GM21723 (cell line): ENCODE measurements around the gene PTGER1.

Experiments
- ATAC-seq: cut with Tn5 transposase; IDR thresholded peaks from one replicate; pipeline ENCODE4 v1.9.1; 2021; ENCODE audit warnings: mild to moderate bottlenecking, moderate library complexity; ENCODE audit not compliant: unreplicated experiment

PTGER1 gene

DNA sequence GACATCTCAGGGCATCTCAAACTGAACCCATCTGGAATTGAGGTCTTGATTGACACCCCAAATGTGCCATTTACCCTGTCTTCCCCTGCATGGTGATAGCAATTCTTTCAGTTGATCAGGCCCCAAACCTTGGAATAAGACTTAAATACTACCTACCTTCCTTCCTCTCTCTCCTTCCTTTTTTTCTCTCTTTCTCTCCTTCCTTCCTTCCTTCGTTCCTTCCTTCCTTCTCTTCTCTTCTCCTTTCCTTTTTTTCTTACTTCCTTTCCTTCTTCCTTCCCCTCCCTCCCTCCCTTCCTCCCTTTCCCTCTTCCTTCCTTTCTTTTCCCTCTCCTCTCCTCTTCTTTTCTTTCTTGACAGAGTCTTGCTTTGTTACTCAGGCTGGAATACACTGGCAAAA, 28.1 kb upstream of the PTGER1 start:
- no peak for ATAC-seq

DNA sequence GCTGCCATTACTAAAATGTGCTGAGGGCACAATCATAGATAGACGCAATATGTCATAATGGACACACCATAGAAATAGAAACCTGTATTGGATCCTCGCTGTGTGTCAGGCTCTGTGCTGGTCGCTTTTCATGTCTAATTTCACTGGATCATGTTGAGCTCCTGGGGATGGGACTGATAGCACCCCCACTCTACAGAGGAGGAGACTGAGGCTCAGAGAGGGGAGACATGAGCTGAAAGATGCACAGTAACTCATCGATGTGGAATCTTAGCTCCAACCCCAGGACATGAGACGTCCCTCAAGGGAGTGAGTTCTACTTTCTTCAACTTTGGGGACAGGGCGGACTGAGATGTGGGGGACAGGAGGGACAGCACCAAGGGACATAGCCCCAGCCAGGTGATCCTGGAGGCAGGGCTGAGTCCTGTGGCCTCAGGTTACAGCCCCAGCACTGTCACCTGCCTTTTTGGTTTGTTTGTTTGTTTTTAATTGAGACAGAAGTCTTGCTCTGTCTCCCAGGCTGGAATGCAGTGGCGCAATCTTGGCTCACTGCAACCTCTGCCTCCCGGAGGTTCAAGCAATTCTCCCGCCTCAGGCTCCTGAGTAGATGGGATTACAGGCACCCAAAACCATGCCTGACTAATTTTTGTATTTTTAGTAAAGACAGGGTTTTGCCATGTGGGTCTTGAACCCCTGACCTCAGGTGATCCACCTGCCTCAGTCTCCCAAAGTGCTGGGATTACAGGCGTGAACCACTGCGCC, 27.4 kb upstream of the PTGER1 start:
- no peak for ATAC-seq

DNA sequence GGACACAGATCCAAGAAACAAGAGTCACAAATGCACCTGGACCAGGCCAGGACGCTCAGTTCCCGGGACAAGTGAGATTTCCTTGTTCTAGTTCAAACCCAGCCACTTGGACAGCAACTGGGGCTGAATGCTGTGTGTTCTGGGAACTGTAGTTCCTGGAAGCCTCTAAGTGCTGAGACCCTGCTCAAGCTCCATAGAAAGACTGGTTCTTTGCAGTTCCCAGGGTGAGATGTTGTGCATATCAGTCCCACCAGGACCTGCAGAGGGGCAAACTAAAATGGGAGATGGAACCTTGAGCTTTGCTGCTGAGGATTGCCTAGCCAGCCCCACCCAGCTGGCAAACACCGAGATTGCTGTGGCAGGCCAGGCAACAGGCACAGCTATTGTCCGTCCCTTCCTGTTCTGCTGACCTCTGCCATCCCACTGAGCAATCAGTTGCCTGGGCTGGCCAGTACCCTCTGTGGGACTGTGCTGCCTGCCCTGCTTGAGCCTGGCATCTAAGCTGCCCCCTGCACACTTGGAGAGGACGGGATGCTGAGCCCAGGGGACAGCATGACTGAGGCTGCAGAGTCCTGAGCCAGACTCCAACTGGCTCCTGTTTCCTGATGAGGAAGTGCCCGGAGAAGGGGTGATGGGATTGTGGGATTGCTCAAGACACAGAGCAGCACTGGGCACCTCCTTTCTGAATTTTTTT, 22.2 kb upstream of the PTGER1 start:
- ATAC-seq: no peak

DNA sequence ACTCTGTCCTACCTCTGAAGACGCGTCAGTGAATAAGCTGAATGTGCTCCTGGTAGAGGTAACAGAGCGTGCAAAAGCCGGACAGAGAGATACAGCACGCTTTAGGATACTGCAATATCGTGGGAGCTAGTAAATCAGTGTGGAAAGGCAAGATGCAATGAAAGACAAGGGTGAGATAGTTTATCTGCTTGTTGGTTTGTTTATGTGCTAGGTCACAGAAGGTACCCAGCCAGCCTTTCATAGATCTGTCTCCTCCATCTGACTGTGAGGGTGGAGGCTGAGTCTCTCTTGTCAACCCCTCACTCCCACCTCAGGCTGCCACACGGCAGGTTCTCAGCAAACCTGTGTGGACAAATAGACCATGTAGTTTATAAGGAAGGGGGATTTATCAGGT, 21.7 kb upstream of the PTGER1 start:
- ATAC-seq: no peak

DNA sequence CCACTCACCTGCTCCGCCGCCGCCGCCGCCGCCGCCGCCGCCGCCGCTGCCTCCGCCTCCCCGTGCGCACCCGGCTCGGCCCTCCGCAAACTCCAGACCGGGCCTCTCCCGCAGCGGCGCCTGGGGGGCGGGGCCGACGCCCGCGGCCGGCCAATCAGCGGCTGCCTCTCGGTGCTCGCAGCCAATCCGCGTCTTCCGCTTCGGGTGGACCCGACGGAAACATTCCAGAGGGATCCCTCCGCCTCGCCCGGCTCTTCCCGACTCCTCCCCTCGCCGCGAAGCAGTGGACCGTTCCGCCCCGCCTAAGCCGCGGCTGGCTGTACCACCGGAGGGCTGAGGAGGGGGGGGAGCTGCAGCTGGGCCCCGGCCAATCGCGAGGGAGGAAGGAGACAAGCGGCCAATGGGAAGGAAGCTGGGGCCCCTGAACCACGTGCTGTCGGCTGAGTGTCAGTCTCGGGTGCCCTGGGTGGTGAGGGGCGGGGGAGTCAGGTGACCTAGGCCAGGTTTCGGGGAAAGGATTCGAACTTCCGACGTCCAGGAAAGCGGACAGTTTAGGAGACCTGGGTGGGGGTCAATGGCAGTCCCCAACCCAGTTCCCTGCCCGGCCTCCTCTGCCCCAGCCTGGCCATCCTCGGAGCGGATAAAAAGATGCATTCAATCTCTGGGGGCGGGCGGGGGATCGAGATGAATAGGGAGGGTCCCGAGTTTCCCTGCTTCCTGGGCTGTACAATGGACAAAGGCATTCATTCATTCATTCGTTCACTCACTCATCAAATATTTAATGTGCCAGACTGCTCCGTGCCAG, 21.1 kb upstream of the PTGER1 start, which contains the start of gene GIPC1:
GIPC1 (minus strand) TSS at position 99 of the 805 bp plus-strand sequence. CDS start 13,151 bp downstream, outside the sequence.
- peak; percentile 80 for ATAC-seq

DNA sequence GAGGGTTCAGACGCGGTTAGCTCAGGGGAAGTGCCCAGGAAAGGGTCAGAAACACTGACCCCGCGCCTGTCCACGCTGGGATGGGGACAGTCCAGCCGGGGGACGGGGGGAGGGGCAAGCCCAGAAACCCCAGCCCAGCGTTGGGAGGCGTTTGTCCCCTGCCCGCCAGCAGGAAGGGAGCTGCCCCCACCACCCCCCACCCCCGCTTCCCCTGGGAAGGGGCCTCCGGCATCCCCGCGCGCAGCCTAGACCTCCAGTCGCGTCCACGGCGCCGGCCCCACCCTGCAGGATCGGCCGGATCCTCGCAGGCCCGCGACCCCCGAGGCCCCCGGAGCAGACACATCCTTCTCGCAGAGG, 20.5 kb upstream of the PTGER1 start:
- no peak for ATAC-seq

DNA sequence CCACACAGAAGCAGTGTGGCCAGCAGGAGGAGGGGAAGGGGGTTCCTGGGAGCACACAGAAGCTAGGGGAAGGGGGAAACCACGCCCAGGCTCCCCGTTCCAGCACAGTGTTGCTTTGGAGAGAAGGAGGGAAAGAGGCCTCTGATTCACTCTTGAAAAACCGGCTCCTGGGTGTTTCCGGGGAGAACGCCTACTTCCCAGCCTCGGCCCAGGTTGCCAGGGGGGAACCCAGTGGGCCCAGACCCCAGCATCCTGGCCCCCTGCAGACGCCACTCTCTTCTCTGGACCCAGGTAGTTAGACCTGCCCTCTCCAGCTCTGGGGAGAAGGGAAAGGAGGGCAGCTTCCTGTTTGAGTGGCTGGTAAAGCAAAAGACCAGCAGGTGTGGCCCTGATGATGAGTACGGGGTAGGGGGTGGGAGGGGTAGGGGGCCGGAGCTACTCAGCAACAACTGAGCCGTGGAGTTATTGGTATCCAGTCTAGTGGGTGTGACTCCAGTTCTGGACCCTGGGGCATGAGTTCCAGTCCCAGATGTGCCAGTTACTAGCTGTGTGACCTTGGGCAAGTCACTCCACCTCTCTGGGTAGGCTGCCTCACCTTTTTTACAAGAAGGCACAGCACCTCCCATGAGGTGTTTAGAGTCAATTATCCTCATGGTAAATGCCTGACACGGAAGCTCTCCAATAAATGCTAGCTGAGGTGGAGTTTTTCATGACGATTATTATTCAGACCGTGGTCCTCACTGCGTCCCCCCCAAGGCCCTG, 19.9 kb upstream of the PTGER1 start:
- ATAC-seq: no peak

DNA sequence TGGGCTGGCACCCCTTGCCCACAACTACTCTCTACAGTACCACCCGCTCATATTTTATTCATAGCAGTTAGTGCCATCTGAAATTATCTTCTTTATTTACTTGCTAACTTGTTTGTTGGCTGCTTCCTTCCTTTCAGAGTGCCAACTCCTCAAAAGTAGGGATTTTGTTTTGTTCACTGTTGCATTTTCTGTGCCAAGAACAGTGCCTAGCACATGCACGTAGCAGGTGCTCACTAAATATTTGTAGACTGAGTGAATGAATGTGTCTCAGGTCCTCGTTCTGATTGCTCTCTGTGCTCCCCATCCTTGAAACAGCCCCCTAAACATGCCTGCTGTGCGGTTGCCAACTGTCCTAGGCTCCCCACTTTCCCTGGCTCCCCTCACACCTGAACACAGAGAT, 19.3 kb upstream of the PTGER1 start:
- ATAC-seq: no peak

DNA sequence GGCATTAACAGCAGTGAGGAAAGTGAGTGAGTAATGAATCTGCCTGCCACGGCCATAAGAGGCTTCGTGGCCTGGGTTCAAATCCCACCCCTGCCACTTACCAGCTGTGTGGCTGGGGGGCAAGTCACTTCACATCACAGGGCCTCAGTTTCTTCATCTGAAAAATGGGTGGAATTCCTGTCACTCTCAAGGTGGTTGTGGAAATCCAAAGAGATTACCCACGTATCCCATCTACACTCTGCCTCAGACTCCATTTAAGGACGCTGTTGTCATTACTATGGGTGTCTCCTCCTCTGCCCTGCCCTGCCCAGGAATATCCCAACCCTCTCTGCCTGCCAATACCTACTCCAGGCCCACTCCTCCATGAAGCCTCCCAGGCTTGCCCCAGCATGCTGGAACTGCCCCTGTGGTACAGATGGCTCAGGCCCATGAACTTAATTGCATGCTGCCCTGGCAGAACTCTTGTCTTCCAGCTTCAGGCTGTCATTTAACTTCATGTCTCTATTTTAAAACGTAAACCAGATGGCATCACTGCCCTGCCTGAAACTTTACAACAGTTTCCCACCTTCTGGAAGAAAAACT, 17.7 kb upstream of the PTGER1 start:
- ATAC-seq: no peak

DNA sequence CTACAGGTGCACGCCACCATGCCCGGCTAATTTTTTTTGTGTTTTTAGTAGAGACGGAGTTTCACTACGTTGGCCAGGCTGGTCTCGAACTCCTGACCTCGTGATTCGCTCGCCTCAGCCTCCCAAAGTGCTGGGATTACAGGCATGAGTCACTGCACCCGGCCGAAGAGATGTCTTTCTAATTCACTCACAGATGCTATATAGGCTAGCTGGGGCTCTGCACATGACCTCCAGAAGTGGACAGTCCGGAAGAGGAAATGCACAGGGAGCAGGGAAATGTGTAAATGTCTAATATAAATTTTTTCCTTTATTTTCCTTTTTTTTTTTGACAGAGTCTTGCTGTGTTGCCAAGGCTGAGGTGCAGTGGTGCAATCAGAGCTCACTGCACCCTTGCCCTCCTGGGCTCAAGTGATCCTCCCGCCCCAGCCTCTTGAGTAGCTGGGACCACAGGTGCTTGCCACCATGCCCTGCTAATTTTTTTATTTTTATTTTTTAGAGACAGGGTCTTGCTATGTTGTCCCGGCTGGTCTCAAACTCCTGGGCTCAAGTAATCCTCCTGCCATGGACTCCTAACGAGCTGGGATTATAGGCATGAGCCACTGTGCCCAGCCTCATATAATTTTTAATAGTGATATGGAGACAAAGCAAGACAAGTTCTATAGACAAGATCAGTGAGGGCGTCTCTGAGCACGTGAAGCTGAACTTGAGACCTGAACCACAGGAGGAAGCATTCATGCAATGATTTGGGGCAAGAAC, 12.4 kb upstream of the PTGER1 start:
- ATAC-seq: no peak

DNA sequence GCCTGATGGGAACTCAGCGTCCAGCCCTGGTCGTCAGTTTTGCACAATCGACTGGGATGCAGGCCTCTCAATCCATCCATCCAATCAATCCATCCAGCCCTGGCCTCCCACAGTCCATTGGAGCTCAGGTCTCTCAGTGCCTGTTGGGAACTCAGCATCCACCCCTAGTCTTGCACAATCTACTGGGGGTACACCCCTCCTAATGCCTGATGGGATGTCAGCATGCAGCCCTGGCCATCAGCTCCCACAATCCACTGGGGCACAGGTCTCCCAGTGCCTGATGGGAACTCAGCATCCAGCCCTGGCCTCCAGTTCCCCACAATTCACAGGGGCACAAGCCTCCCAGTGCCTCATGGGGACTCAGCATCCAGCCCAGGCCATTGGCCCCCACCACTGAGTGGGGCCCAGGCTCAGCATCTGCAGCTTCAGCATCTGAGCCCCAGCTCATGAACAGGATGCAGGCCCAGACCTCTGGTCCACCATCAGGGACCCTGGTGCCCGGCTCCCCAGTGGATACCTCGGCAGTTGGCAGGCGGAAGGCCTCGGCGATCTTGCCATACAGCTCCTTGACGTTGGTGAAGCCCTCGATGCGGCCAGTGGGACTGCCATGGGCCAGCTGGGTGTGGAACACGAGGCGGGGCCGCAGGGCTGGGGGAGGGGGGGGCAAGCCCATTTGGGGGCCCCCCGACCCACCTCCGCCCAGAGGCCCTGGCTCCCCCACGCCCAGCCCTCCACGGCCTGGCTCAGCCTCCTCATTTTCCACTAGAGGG, 7.2 kb upstream of the PTGER1 start:
- no peak for ATAC-seq

DNA sequence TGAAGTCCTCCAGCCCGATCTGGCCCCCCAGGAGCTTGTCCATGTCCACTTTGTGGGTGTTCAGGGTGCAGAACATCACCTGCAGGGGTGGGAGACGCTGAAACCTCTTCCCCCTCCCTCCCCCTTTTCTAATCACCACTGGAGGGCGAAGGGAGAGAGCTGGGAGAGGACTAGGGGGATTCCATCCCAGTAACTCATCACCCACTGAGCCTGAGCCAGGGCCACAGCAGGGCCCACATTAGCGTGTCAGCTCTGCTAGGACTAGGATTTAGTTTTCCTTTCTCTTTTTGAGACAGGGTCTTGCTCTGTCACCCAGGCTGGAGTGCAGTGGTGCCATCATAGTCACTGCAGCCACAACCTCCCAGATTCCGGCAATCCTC, 5.5 kb upstream of the PTGER1 start:
- ATAC-seq: no peak

DNA sequence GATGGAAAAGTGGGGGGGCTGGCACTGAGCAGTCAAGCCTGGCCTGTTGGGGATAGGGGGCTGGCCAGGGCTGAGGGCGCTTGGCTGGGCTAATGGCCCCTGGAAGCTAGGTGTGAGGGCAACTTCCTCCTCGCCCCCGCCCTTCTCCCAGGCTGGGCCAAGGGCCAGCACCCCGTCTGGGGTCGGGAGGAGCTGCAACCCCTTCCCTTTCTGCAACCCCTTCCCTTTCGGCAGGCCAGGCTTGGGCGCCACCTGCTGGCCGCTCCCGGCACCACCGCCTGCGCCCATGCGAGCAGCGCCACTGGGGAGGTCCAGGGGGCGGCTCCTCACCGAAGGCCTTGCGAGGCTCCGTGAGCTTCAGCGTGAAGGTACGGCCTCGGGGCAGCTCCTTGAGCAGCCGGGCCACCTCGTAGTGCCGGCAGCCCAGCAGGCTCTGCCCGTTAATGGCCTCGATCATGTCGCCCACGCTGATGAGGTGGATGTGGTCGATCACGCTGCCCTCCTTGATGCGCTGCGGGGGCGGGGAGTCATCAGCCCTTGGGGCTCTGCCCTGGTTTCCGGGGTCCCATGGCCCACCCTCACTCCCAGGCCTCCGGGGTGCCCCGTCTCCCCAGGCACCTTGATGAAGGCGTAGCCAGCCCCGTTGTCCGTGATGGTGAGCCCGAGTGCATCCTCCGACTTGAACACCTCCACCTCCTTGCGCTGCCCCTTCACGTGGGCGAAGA, 5.0 kb upstream of the PTGER1 start:
- ATAC-seq: no peak

DNA sequence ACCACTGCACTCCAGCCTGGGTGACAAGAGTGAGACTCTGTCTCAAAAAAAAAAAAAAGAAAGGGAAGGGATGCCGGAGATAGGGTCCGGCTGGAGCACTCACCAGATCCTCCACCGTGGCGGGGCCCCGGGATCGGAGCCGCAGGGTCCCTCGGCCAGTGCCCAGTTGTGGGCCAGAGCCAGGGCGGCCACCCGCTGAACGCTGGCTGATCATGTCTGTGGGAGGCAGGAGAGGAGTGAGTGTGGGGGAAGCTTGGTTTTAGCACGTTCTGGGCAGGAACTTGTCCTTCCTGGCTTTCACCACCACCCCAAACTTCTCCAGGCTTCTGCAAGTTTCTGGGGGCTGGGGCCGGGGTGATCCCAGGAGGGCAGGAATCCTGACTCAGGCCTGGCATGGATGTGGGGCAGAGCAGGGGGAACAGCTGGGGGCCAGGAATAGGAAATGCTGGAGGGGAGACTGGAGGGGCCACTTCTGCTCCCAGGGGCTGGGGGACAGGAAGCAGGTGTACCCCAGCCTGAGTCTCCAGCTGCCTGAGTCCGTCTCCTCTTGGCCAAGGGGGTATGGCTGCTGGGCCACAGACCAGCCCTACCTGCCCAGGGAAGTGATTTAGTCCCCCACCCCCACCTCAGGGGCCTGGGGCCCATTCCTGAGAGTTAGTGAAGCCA, 4.3 kb upstream of the PTGER1 start:
- ATAC-seq: no peak

DNA sequence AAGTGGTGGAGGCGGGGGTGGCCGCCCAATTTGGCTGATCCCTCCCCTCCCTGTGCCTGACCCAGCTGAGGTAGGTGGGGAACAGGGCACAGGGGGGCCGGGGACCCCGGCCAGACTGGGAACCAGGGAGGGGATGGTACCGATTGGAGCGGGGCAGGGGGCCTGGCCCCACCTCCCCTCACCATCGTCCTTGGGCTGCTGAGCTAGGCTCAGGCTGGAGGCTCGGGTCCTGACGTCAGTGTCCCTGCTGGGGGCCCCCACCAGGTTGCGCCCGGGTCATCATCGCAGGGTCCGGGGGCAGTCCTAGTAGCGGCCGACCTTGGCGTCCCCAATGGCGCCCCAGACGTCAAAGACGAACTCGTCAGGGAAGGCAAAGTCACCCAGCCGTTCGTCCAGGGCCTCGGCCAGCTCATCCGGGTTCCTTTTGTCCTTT, 3.0 kb upstream of the PTGER1 start:
- no peak for ATAC-seq

DNA sequence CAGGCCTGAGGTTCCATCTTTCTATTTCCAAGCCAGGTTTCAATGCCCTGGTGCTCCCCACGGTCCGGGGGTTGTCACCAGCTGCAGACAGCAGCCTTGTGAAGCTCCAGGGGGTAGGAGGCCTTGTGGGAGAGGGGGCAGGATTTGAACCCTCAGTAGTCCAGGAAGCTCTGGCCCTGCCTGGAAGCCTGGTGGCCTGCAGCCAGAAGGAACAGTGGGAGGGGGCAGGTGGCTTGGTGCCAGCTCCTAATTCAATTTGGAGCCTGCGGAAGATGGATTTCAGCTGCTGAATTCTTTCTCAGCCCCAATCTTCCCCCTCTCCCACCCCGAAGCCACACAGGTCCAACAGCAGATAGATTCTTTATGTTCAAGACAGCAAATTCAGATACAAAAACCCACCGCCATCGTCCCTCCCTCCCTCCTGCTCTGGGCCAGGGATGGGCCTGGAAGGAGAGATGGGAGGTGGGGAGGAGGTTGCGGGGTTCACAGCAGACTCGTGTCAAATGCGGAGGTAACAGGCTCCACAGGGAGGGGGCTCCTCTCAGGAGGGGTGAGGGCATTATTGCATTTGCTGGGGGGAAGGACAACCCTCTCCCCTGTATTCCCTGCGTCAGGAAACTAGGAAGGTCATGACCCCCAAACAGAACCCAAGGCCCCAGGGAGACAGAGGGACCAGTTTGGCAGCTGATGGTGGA, 2.4 kb upstream of the PTGER1 start:
- ATAC-seq: no peak

DNA sequence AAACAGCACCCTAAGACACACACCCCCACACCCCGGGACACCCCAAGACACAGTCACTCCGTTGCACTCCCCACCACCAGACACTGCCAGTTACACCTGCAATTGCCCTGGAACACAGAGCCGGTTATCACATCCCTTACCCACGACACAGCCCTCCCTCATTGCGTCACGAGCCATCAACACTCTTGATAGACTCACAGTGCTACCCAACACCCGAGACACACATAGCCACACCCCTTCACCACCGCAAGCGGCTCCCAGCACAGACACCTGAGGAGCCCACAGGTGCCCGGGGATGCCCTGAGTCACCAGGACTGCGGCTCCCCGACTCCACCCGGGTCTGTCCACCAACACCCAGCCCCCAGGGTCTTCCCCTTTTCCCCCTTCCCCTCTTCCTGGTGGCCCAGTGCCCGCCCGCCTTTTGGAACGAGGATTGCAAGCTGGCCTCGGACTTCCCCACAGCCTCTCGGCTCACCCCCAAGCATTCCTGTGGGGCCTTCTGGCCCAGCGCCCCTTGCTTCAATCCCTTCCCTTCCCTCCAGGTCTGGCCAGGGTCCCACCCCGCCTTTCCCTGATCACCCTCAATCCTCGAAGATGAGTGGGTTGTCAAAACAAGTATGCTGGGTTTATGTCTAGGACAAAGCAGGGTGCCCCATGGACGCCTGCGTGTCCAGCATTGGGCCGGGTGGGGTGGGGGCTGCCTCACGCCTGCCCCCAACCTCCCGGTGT, 1.7 kb upstream of the PTGER1 start:
- ATAC-seq: no peak
